ENCODE results near the gene IMMP2L.

DNA sequence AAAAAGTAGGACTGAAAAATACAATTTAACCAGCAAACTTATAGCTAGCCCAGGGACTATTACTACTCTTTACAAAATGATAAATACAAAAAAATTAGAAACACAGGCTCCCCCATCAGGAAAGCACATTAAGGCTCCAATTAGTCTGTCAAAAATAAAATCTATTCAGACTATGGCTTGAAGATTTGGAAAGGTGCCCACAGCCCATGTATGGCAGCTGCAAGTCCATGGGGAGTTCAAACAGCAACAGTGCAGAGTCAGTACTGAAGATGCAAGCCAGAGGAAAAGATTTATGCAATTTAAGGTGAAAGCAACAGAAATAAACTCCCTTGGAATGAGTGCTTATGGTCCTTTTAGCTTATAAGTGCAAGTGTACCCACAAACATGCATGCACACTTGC is 29.7 kb downstream of the IMMP2L start:
- TF ChIP-seq, protein P1, sequence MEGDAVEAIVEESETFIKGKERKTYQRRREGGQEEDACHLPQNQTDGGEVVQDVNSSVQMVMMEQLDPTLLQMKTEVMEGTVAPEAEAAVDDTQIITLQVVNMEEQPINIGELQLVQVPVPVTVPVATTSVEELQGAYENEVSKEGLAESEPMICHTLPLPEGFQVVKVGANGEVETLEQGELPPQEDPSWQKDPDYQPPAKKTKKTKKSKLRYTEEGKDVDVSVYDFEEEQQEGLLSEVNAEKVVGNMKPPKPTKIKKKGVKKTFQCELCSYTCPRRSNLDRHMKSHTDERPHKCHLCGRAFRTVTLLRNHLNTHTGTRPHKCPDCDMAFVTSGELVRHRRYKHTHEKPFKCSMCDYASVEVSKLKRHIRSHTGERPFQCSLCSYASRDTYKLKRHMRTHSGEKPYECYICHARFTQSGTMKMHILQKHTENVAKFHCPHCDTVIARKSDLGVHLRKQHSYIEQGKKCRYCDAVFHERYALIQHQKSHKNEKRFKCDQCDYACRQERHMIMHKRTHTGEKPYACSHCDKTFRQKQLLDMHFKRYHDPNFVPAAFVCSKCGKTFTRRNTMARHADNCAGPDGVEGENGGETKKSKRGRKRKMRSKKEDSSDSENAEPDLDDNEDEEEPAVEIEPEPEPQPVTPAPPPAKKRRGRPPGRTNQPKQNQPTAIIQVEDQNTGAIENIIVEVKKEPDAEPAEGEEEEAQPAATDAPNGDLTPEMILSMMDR (conservative IDR thresholded peaks at IDR 0.05; ENCODE audit: low read length) = no peak
- no peak for TF ChIP-seq EZH2phosphoT487 (IDR thresholded peaks at IDR 0.05; ENCODE audit: borderline replicate concordance)

Data from Loucy (cell line).